Right lobe of liver (tissue), 6 donors: ENCODE data around the gene TSPYL2. TPM values are rescaled to one million over a fixed set of nuclear protein-coding genes. Genes with fewer than 3 reads are reported as not detected.

Experiments used
- ATAC-seq, 4 donors: fragments of 200-7000 bp; cut with Tn5 transposase; one replicate each; pipeline ENCODE4 v1.9.1; 2020; ENCODE audit warnings: mild to moderate bottlenecking in 4 of 4, moderate library complexity in 4 of 4
- DNase-seq, 3 donors: peaks; one replicate each; pipeline ENCODE4 v3.0.0-alpha.2; 2020
- H3K27ac ChIP-seq, 3 donors: fragments of 200-600 bp; one replicate each; pipeline ENCODE4 v1.8.0; 2022
- H3K27me3 ChIP-seq, 2 donors: fragments of 200-600 bp; one replicate each; pipeline ENCODE4 v1.8.0; 2022
- H3K36me3 ChIP-seq, 4 donors: fragments of 200-600 bp; sonication (generic) in 1 of 4; one replicate each; pipeline versions ENCODE4 v1.5.1 to v1.8.0; 2017 to 2022; ENCODE audit warnings: control low read depth in 1 of 4
- H3K4me1 ChIP-seq, 4 donors: fragments of 200-600 bp; sonication (generic) in 1 of 4; one replicate each; pipeline versions ENCODE4 v1.5.1 to v1.8.0; 2017 to 2022; ENCODE audit warnings: control low read depth in 1 of 4
- H3K4me3 ChIP-seq, 3 donors: fragments of 200-600 bp; one replicate each; pipeline ENCODE4 v1.8.0; 2022
- H3K9me3 ChIP-seq, 4 donors: fragments of 200-600 bp; sonication (generic) in 1 of 4; one replicate each; pipeline versions ENCODE4 v1.5.1 to v1.8.0; 2017 to 2022; ENCODE audit warnings: control low read depth in 1 of 4
- CTCF ChIP-seq, 4 donors: fragments of 200-600 bp in 3 of 4; fragments of 450-650 bp in 1 of 4; IDR thresholded peaks; one replicate each; pipeline versions ENCODE4 v1.5.1 to v1.8.0; 2016 to 2022; ENCODE audit warnings: antibody characterized with exemption in 4 of 4, mild to moderate bottlenecking in 2 of 4
- POLR2A ChIP-seq: fragments of 450-650 bp; IDR thresholded peaks from one replicate; pipeline ENCODE4 v1.6.1; 2017; ENCODE audit warnings: antibody characterized with exemption, mild to moderate bottlenecking
- WGBS: methylation state at CpG from one replicate; pipeline ENCODE4 v1.1.6; 2018; ENCODE audit warnings: low coverage, low lambda C conversion rate; ENCODE audit not compliant: insufficient coverage; ENCODE audit errors: missing lambda C conversion rate; 5-methylcytosine and 5-hydroxymethylcytosine counted together
- intact Hi-C, 2 donors: fragments of 100-400 bp; cut with DNase I; formaldehyde crosslinking; loops; one replicate each; pipeline versions ENCODE4 v1.11.2 to v1.14.1; 2022
- total RNA-seq, 6 experiments: library from RNA; depleted of rRNA in 2 of 6; stranded (reverse); fragments of >200 nt in 2 of 6; fragmentation: NEBNext Ultra II Directional in 3 of 6; extraction: Animal tissue kit (Norgen Biotek cat#: 25700) in 3 of 6; gene quantifications; one replicate each; pipeline versions ENCODE4 v1.1.0 to v1.2.4, GENCODE V29; 2016 to 2023
- donor health status: DM: no; HTN: yes; CAD: no.
- donor health status: DM: no; HTN: no; CAD: no.
- donor health status: DM: no; HTN: no; CAD: no.
- donor health status: DM: no; HTN: yes; CAD: no.
- donor health status: DM: no; HTN: yes; CAD: no.

Gene TSPYL2
- total RNA-seq, 6 experiments from 2014 or later = 2.8 to 8.8 (median 4.9) TPM

GRCh38 chrX:53082773-53083616 lies 828 bp downstream of the TSPYL2 start:
- Histone ChIP-seq H3K4me3 (peak overlapping the region; percentile 66 to 69 (median 68)), H3K36me3 (no peaks in the 10 kb centered on the region), H3K4me1 (peaks cover 0 to 3% (median 0%) of the 10 kb centered on the region in 4 donors), H3K27me3 (no peaks in the 10 kb centered on the region), H3K27ac (peak overlapping the region; percentile 75 to 82 (median 78)), H3K9me3 (no peaks in the 10 kb centered on the region)
- intact Hi-C loops = no loop called here
- 30% methylated on average over 30 of the region's 31 CpGs for WGBS
- DNase-seq (no peak), ATAC-seq (no peak)
- TF ChIP-seq POLR2A (no peak), CTCF (IDR thresholded peaks at IDR 0.05) (no peak)

- Histone ChIP-seq H3K27me3 (no peaks in the 10 kb centered on the region), H3K9me3 (no peaks in the 10 kb centered on the region), H3K27ac (no peak overlapping the region), H3K4me3 (no peak overlapping the region), H3K36me3 (no peaks in the 10 kb centered on the region), H3K4me1 (peaks cover 0 to 3% (median 0%) of the 10 kb centered on the region in 4 donors)
- TF ChIP-seq POLR2A = no peak
- no peak for TF ChIP-seq CTCF (IDR thresholded peaks at IDR 0.05)
- ATAC-seq = no peak
- DNase-seq = no peak
- 42% methylated on average over 2 of the region's 4 CpGs for WGBS
- intact Hi-C loops = no loop called here
These were observed 1.9 kb downstream of the TSPYL2 start for GRCh38 chrX:53084043-53084570.

GRCh38 chrX:53084863-53085262 lies 2.7 kb downstream of the TSPYL2 start:
- ATAC-seq = no peak
- DNase-seq = no peak
- H3K27ac ChIP-seq = no peak overlapping the region
- H3K4me1 ChIP-seq = peaks cover 0 to 3% (median 0%) of the 10 kb centered on the region in 4 donors
- H3K4me3 ChIP-seq = no peak overlapping the region
- no peaks in the 10 kb centered on the region for H3K27me3 ChIP-seq
- WGBS = 60% methylated on average over 3 of the region's 9 CpGs
- TF ChIP-seq CTCF (IDR thresholded peaks at IDR 0.05) = no peak
- TF ChIP-seq POLR2A = no peak
- intact Hi-C loops = no loop called here
- H3K36me3 ChIP-seq = no peaks in the 10 kb centered on the region
- H3K9me3 ChIP-seq = no peaks in the 10 kb centered on the region

- no peaks in the 10 kb centered on the region for H3K36me3 ChIP-seq
- no peak overlapping the region for H3K27ac ChIP-seq
- WGBS = 75% methylated on average over 14 of the region's 17 CpGs
- intact Hi-C loops = no loop called here
- H3K27me3 ChIP-seq = no peaks in the 10 kb centered on the region
- TF ChIP-seq CTCF (IDR thresholded peaks at IDR 0.05) (no peak), POLR2A (no peak)
- DNase-seq (no peak), ATAC-seq (no peak)
- peaks cover 0 to 3% (median 0%) of the 10 kb centered on the region in 4 donors for H3K4me1 ChIP-seq
- H3K4me3 ChIP-seq = no peak overlapping the region
- no peaks in the 10 kb centered on the region for H3K9me3 ChIP-seq
These were observed 3.6 kb downstream of the TSPYL2 start for GRCh38 chrX:53085661-53086229.
